GM12878 (cell line): ENCODE measurements around the gene HID1. TPM values are rescaled to one million over a fixed set of nuclear protein-coding genes. Genes with fewer than 3 reads are reported as not detected.
A peak's percentile ranks its signal among the peaks of the same experiment; 100 is the strongest.

Source experiments
- ATAC-seq: fragments of 200-7000 bp; cut with Tn5 transposase; 3 replicates; pipeline ENCODE4 v1.9.1; 2020; ENCODE audit warnings: mild to moderate bottlenecking, moderate library complexity
- BruUV-seq: library from RNA; stranded (reverse); fragments of 400-500 nt; replicated peaks from 2 replicates; lab custom pipeline; 2021; lab: Mats Ljungman, UMichigan
- CTCF ChIA-PET: fragments of 300-600 bp; sonication (Branson Sonifier 250); formaldehyde crosslinking; extraction: SDS; loops from one replicate; lab custom pipeline; 2021; ENCODE audit warnings: inconsistent platforms; lab: Yijun Ruan, JAX
- POLR2A ChIA-PET: fragments of 350-600 bp; formaldehyde crosslinking; extraction: SDS; loops from one replicate; lab custom pipeline; 2021; ENCODE audit warnings: inconsistent platforms; lab: Charles Lee
- RAD21 ChIA-PET: fragments of 300-600 bp; sonication (Branson Sonifier 250); formaldehyde crosslinking; loops from one replicate; lab custom pipeline; 2023; ENCODE audit warnings: antibody characterized with exemption; ENCODE audit not compliant: unreplicated experiment; lab: Charles Lee
- SMC1A ChIA-PET: fragments of 300-600 bp; sonication (Branson Sonifier 250); formaldehyde crosslinking; loops from one replicate; lab custom pipeline; 2023; ENCODE audit not compliant: unreplicated experiment, uncharacterized antibody; lab: Charles Lee
- DNase-seq: peaks from one replicate; pipeline ENCODE4 v3.0.0-alpha.2; 2011; ENCODE audit warnings: low read depth, low spot score
- FAIRE-seq: peaks from 3 replicates; lab custom pipeline; 2011; peaks lifted over from hg19 to GRCh38; lab: Jason Lieb, UNC
- H2AFZ ChIP-seq: 2 replicates; pipeline ENCODE4 v1.6.0; 2011; ENCODE audit warnings: low read depth, low read length, control low read depth; ENCODE audit not compliant: control insufficient read depth
- H3K27ac ChIP-seq: 2 replicates; pipeline ENCODE4 v1.5.1; 2011; ENCODE audit warnings: control low read depth; ENCODE audit not compliant: control insufficient read depth, insufficient read depth
- H3K27me3 ChIP-seq, 2 experiments: replicated peaks in 1 of 2; 2 replicates each; pipeline versions ENCODE4 v1.6.0 to v1.6.1; 2011; ENCODE audit warnings: low read length in 1 of 2; ENCODE audit not compliant: control insufficient read depth in 2 of 2, insufficient read depth in 2 of 2
- H3K36me3 ChIP-seq, 2 experiments: 2 replicates each; pipeline ENCODE4 v1.5.1; 2011; ENCODE audit warnings: low read length in 1 of 2; ENCODE audit not compliant: control insufficient read depth in 2 of 2, insufficient read depth in 2 of 2
- H3K4me1 ChIP-seq: 2 replicates; pipeline ENCODE4 v1.6.1; 2011; ENCODE audit warnings: mild to moderate bottlenecking, low read length, moderate library complexity, mixed read lengths; ENCODE audit not compliant: control insufficient read depth, insufficient read depth
- H3K4me2 ChIP-seq: 2 replicates; pipeline ENCODE4 v1.6.0; 2011; ENCODE audit warnings: control low read depth; ENCODE audit not compliant: control insufficient read depth, insufficient read depth
- H3K4me3 ChIP-seq: fragments of 200-600 bp; sonication (generic); 2 replicates; pipeline ENCODE4 v1.5.1; 2016
- H3K79me2 ChIP-seq: 2 replicates; pipeline ENCODE4 v1.6.0; 2011; ENCODE audit warnings: low read length; ENCODE audit not compliant: control insufficient read depth, insufficient read depth
- H3K9ac ChIP-seq: 2 replicates; pipeline ENCODE4 v1.8.0; 2011; ENCODE audit warnings: low read length, control low read depth, mixed read lengths; ENCODE audit not compliant: control insufficient read depth, insufficient read depth
- H3K9me3 ChIP-seq: replicated peaks from 3 replicates; pipeline ENCODE4 v1.5.1; 2011; ENCODE audit warnings: mild to moderate bottlenecking, low read length; ENCODE audit not compliant: control insufficient read depth, insufficient read depth
- H4K20me1 ChIP-seq: 2 replicates; pipeline ENCODE4 v1.6.0; 2011; ENCODE audit not compliant: control insufficient read depth, insufficient read depth
- BHLHE40 ChIP-seq, 2 experiments: fragments of 450-650 bp in 1 of 2; IDR thresholded peaks; 2 replicates each; pipeline ENCODE4 v1.6.1; 2011 to 2017; ENCODE audit warnings: low read depth in 2 of 2, borderline replicate concordance in 1 of 2, improper control_type of control experiment in 1 of 2, low read length in 1 of 2, mild to moderate bottlenecking in 1 of 2
- CEBPB ChIP-seq, 2 experiments: fragments of 150-350 bp in 1 of 2; IDR thresholded peaks; 2 replicates each; pipeline ENCODE4 v1.6.1; 2012 to 2014; ENCODE audit warnings: low read depth in 2 of 2, low read length in 2 of 2, borderline replicate concordance in 1 of 2, inconsistent platforms in 1 of 2
- NBN ChIP-seq: fragments of 450-650 bp; IDR thresholded peaks from 2 replicates; pipeline ENCODE4 v1.6.1; 2016
- NFYA ChIP-seq: IDR thresholded peaks from 2 replicates; pipeline ENCODE4 v1.6.1; 2011; ENCODE audit warnings: low read depth, mild to moderate bottlenecking, low read length, improper control_type of control experiment, borderline replicate concordance
- PAX8 ChIP-seq: fragments of 450-650 bp; IDR thresholded peaks from 2 replicates; pipeline ENCODE4 v1.6.1; 2017; ENCODE audit warnings: mild to moderate bottlenecking, moderate library complexity
- POLR2AphosphoS2 ChIP-seq: IDR thresholded peaks from 2 replicates; pipeline ENCODE4 v1.6.1; 2011; ENCODE audit warnings: low read depth, mild to moderate bottlenecking, low read length, improper control_type of control experiment, moderate library complexity
- POLR2AphosphoS5 ChIP-seq: IDR thresholded peaks from 2 replicates; pipeline ENCODE4 v1.6.1; 2011; ENCODE audit warnings: mild to moderate bottlenecking, low read length, inconsistent platforms
- SIN3A ChIP-seq: IDR thresholded peaks from 2 replicates; pipeline ENCODE4 v1.6.1; 2012; ENCODE audit warnings: low read depth, low read length, improper control_type of control experiment
- SMAD5 ChIP-seq: IDR thresholded peaks from 2 replicates; pipeline ENCODE4 v1.6.1; 2016; ENCODE audit warnings: antibody characterized with exemption, low read depth
- SUPT20H ChIP-seq: IDR thresholded peaks from 2 replicates; pipeline ENCODE4 v1.6.1; 2011; ENCODE audit warnings: low read depth, mild to moderate bottlenecking, low read length, moderate library complexity, borderline replicate concordance; ENCODE audit not compliant: control insufficient read depth
- WGBS: methylation state at CpG from one replicate; pipeline ENCODE4 v1.1.6; 2016; ENCODE audit warnings: low lambda C conversion rate; ENCODE audit not compliant: insufficient replicate concordance, insufficient coverage; ENCODE audit errors: missing lambda C conversion rate; 5-methylcytosine and 5-hydroxymethylcytosine counted together
- in situ Hi-C: fragments of 300-500 bp; cut with MboI; formaldehyde crosslinking; loops from 9 replicates; pipeline ENCODE4 v1.14.3; 2018; ENCODE audit warnings: mixed read lengths
- intact Hi-C: fragments of 100-400 bp; cut with micrococcal nuclease; formaldehyde crosslinking; loops from one replicate; pipeline ENCODE4 v1.14.2; 2022; ENCODE audit not compliant: unreplicated experiment
- polyA plus RNA-seq, 11 experiments: library from polyadenylated mRNA; depleted of rRNA in 4 of 11; unstranded in 6 of 11; stranded (reverse) in 5 of 11; fragments of >200 nt; fragmentation: Nextera tagmentation in 4 of 11; fragmentation: Illumina TruSeq in 1 of 11; extraction: Ambion mirVana in 4 of 11; extraction: Trizol in 1 of 11; gene quantifications; 1 replicate in 1 of 11; 2 replicates in 10 of 11; pipeline versions ENCODE4 v1.2.1 to v1.2.3, GENCODE V29; 2011 to 2016; ENCODE audit warnings: inconsistent platforms in 2 of 11, missing spikeins in 2 of 11, low read depth in 1 of 11
- total RNA-seq, 4 experiments: library from RNA; depleted of rRNA in 3 of 4; stranded (reverse); fragments of >200 nt in 3 of 4; fragmentation: Illumina TruSeq in 1 of 4; extraction: Trizol in 1 of 4; gene quantifications; 2 replicates each; pipeline versions ENCODE4 v1.2.1 to v1.2.3, GENCODE V29; 2013 to 2021

HID1 gene
- total and polyA plus RNA-seq, 10 of the 15 experiments (the other 5 are each of a cell fraction or from before 2014, with no cell fraction given), result 0.04 to 0.77 (median 0.32) TPM; not detected in 2

GRCh38 chr17:74968361-74968780, 4.2 kb downstream of the HID1 start:
- POLR2A ChIA-PET, result interaction anchor here (1.1 kb wide), 1 partner anchor 48 kb away, joined by 3 read pairs; no protein-coding TSS in a partner anchor

GRCh38 chr17:74964988-74965622, 7.5 kb downstream of the HID1 start:
- no peaks in the 10 kb centered on the region for H3K79me2 ChIP-seq
- ChIA-PET SMC1A (no interaction called here), POLR2A (no interaction called here), CTCF (interaction anchor here (1.1 to 5.5 kb wide), 2 partner anchors 41 to 150 kb away, joined by 3 to 100 read pairs; partner anchors contain the start of gene OTOP2), RAD21 (no interaction called here)
- intact Hi-C loops (loop anchor here (5.0 to 10.0 kb wide), 4 partner anchors 70 to 450 kb away; no protein-coding TSS in a partner anchor), in situ Hi-C loops (loop anchor here (5.0 kb wide), 2 partner anchors 237 to 447 kb away; no protein-coding TSS in a partner anchor)
- no peaks in the 10 kb centered on the region for H3K27me3 ChIP-seq
- FAIRE-seq, result no peak
- H3K4me2 ChIP-seq, result no peak overlapping the region
- DNase-seq, result no peak
- no peaks in the 10 kb centered on the region for H3K36me3 ChIP-seq
- no peak overlapping the region for H3K9ac ChIP-seq
- no peak overlapping the region for H3K27ac ChIP-seq
- H2AFZ ChIP-seq, result no peak overlapping the region
- 26% methylated on average over 14 of the region's 14 CpGs for WGBS
- no peaks in the 10 kb centered on the region; the same call in 1 of the 2 replicates for H3K4me1 ChIP-seq
- no peaks in the 10 kb centered on the region for H4K20me1 ChIP-seq
- no peak overlapping the region for H3K4me3 ChIP-seq
- TF ChIP-seq BHLHE40 (IDR thresholded peaks at IDR 0.05; ENCODE audit: borderline replicate concordance in 1 of 2, low read depth in 2 of 2, low read length in 1 of 2), result peak in 1 of 2 experiments; percentile 18; a peak in 1 of 4 replicates
- no peak for TF ChIP-seq POLR2AphosphoS5
- ATAC-seq, result no peak
- no TSS peak for BruUV-seq
- H3K9me3 ChIP-seq, result no peaks in the 10 kb centered on the region

More at GRCh38 chr17:74968361-74968780, 4.2 kb downstream of the HID1 start:
- in situ Hi-C loops (loop anchor here (5.0 kb wide), 1 partner anchor 444 kb away; no protein-coding TSS in a partner anchor), intact Hi-C loops (loop anchor here (10.0 kb wide), 2 partner anchors 66 to 446 kb away; no protein-coding TSS in a partner anchor)
- Histone ChIP-seq H3K9me3 (no peaks in the 10 kb centered on the region), H4K20me1 (no peaks in the 10 kb centered on the region), H3K79me2 (no peaks in the 10 kb centered on the region), H3K36me3 (no peaks in the 10 kb centered on the region), H3K9ac (no peak overlapping the region), H3K4me3 (no peak overlapping the region), H3K4me1 (no peaks in the 10 kb centered on the region), H3K4me2 (no peak overlapping the region), H3K27ac (no peak overlapping the region), H3K27me3 (peaks cover 7 to 11% of the 10 kb centered on the region in 2 experiments; a peak in 3 of 4 replicates), H2AFZ (no peak overlapping the region)
- ChIA-PET CTCF (interaction anchor here (1.0 to 12.7 kb wide), 2 partner anchors 6 to 237 kb away, joined by 4 to 92 read pairs; partner anchors contain the start of gene NUP85), SMC1A (interaction anchor here (1.4 kb wide), 2 partner anchors 8 to 80 kb away, joined by 5 read pairs; no protein-coding TSS in a partner anchor), RAD21 (no interaction called here)
- no TSS peak for BruUV-seq
- FAIRE-seq (no peak), ATAC-seq (no peak), DNase-seq (no peak)
- TF ChIP-seq CEBPB (IDR thresholded peaks at IDR 0.05; ENCODE audit: borderline replicate concordance in 1 of 2, low read depth in 2 of 2, low read length in 2 of 2), result no peak
- TF ChIP-seq SUPT20H, result no peak
- no peak for TF ChIP-seq NFYA
- no peak for TF ChIP-seq NBN
- TF ChIP-seq SMAD5, result no peak
- no peak for TF ChIP-seq POLR2AphosphoS2
- TF ChIP-seq PAX8, result no peak
- TF ChIP-seq SIN3A, result no peak
- 46% methylated on average over 5 of the region's 5 CpGs for WGBS
